Large intestine (tissue), 3 donors: ENCODE results near the gene PDE4D. TPM values are rescaled to one million over a fixed set of nuclear protein-coding genes. Genes with fewer than 3 reads are reported as not detected.
"Not testable (repeated sequence)": the region's sequence is repeated elsewhere in the genome, so short reads cannot be mapped to it uniquely, and the experiment has no call there.

Source experiments
- DNase-seq, 2 donors: peaks; one replicate each; pipeline versions ENCODE4 v3.0.0 to v3.0.0-alpha.2; 2013
- H3K27ac ChIP-seq: one replicate; pipeline ENCODE4 v1.5.1; 2013; ENCODE audit warnings: low read length
- H3K27me3 ChIP-seq: 2 replicates; pipeline ENCODE4 v1.6.1; 2013; ENCODE audit warnings: low read length; ENCODE audit not compliant: control insufficient read depth, insufficient read depth
- H3K36me3 ChIP-seq: 2 replicates; pipeline ENCODE4 v1.6.1; 2013; ENCODE audit warnings: low read length; ENCODE audit not compliant: control insufficient read depth, insufficient read depth
- H3K4me1 ChIP-seq: one replicate; pipeline ENCODE4 v1.6.1; 2013; ENCODE audit warnings: low read length; ENCODE audit not compliant: control insufficient read depth, insufficient read depth
- H3K4me3 ChIP-seq: one replicate; pipeline ENCODE4 v1.5.1; 2013; ENCODE audit warnings: low read length
- H3K9me3 ChIP-seq: one replicate; pipeline ENCODE4 v1.6.1; 2013; ENCODE audit warnings: mild to moderate bottlenecking, low read depth, low read length, moderate library complexity; ENCODE audit not compliant: control insufficient read depth
- WGBS: methylation state at CpG from one replicate; pipeline ENCODE4 v1.1.5; 2013; ENCODE audit warnings: low lambda C conversion rate; ENCODE audit not compliant: insufficient coverage; 5-methylcytosine and 5-hydroxymethylcytosine counted together
- polyA plus RNA-seq: library from polyadenylated mRNA; unstranded; fragments of 120-200 nt; gene quantifications from one replicate; pipeline ENCODE4 v1.2.1, GENCODE V29; 2013

PDE4D gene
- polyA plus RNA-seq, 1 donor, result 13.5 TPM

GRCh38 chr5:59380350-59380951 is 513.1 kb downstream of the PDE4D start:
- Histone ChIP-seq H3K4me3 (no peak overlapping the region), H3K27ac (no peak overlapping the region), H3K4me1 (peaks cover 6% of the 10 kb centered on the region), H3K9me3 (peaks cover 3% of the 10 kb centered on the region), H3K36me3 (peaks cover 2% of the 10 kb centered on the region), H3K27me3 (no peaks in the 10 kb centered on the region)
- peak; percentile 47 to 71 for DNase-seq
- 33% methylated on average over 1 of the region's 1 CpG for WGBS

DNA sequence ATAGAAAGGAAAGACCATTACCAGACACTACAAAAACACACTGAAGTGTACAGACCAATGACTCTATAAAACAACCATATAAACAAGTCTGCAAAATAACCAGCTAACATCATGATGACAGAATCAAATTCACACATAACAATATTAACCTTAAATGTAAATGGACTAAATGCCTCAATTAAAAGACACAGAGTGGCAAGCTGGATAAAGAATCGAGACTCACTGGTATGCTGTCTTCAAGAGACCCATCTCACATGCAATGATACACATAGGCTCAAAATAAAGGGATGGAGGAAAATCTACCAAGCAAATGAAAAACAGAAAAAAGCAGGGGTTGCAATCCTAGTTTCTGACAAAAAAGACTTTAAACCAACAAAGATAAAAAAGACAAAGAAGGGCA is 519.5 kb downstream of the PDE4D start:
- not testable (repeated sequence) for DNase-seq, H3K36me3 ChIP-seq, H3K27me3 ChIP-seq, H3K9me3 ChIP-seq, H3K27ac ChIP-seq, H3K4me3 ChIP-seq, H3K4me1 ChIP-seq
- WGBS, result no CpG with 5 or more reads among the region's 1 CpG

DNA sequence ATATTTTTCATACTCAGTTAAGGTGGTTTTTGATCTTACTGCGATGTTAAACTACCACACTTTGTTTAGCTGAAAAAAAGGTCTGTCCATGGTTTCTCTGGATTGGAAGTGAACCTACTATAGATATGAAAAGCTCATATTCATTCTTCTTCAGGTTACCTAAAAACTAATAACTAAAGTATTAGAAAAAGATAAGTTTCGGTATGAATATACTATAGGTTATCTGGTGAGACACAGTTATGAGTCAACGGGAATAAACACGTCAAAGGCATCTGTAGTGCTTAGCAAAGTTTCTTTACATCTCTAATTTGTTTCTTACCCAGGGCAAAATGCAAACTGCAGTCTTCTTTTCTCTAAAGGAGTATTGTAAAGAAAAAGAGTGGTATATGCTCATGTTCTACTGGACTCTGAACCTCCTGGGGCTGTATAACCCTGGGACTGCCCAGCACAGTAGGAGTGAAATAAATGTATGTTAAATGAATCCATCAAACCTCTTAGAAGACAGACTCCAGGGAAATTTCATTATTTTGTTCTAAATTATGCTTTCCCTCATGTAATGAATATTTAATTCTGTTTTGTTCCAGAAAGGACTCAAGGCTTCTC is 521.9 kb downstream of the PDE4D start:
- no peak overlapping the region for H3K4me3 ChIP-seq
- H3K27ac ChIP-seq, result peak overlapping the region; percentile 64
- peaks cover 7% of the 10 kb centered on the region for H3K9me3 ChIP-seq
- H3K4me1 ChIP-seq, result peaks cover 9% of the 10 kb centered on the region
- 59% methylated on average over 3 of the region's 4 CpGs for WGBS
- no peaks in the 10 kb centered on the region for H3K27me3 ChIP-seq
- no peaks in the 10 kb centered on the region for H3K36me3 ChIP-seq
- peak in 1 of 2 donors; percentile 75 for DNase-seq

DNA sequence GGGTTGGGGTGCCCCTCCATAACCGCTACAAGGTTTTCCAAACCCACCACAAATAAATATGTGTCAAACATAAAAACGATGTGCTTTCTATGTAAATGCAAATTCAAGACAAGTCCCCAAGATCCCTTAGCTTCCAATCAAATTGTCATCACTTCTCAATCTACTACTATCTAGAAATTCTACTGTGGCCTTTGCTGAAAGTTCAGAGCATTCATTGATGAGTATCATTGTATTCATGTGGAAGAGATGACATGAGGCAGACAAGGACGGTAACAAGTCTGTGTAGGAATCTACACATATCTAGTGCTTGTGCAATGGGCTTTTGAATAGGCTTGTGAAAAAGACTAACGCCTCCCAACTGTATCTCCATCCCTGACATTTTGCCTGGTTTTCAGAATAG is 524.6 kb downstream of the PDE4D start:
- DNase-seq, result no peak
- Histone ChIP-seq H3K9me3 (peaks cover 3% of the 10 kb centered on the region), H3K4me3 (no peak overlapping the region), H3K4me1 (peaks cover 9% of the 10 kb centered on the region), H3K36me3 (no peaks in the 10 kb centered on the region), H3K27me3 (no peaks in the 10 kb centered on the region), H3K27ac (no peak overlapping the region)
- no CpG with 5 or more reads among the region's 4 CpGs for WGBS

- peaks cover 9% of the 10 kb centered on the region for H3K4me1 ChIP-seq
- H3K36me3 ChIP-seq, result no peaks in the 10 kb centered on the region
- no peaks in the 10 kb centered on the region for H3K9me3 ChIP-seq
- 33% methylated on average over 3 of the region's 7 CpGs for WGBS
- no peak overlapping the region for H3K4me3 ChIP-seq
- no peaks in the 10 kb centered on the region for H3K27me3 ChIP-seq
- peak in 1 of 2 donors; percentile 48 for DNase-seq
- no peak overlapping the region for H3K27ac ChIP-seq
Observed at GRCh38 chr5:59367791-59368394, 525.6 kb downstream of the PDE4D start.

DNA sequence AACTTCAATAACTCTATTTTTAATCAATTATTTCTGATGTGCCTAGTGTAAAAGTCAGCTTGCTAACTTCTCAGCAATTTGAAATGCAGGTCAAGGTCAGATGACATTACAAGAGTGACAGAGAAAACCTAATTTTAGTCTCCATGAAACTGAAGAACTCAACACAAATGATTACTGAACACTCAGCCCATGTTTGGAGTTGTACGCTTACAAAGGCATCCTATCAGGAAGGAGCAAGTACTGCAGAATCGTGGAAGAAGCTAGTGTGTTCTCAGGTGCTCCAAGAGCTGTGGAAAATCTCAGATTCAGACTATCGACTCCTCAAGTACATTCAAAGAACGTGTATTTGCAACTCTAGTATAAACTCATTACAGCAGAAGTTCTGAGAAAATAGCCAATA is 526.7 kb downstream of the PDE4D start:
- H3K36me3 ChIP-seq, result no peaks in the 10 kb centered on the region
- no peaks in the 10 kb centered on the region for H3K27me3 ChIP-seq
- H3K27ac ChIP-seq, result no peak overlapping the region
- WGBS, result no CpG with 5 or more reads among the region's 4 CpGs
- DNase-seq, result no peak
- no peaks in the 10 kb centered on the region for H3K9me3 ChIP-seq
- peaks cover 6% of the 10 kb centered on the region for H3K4me1 ChIP-seq
- no peak overlapping the region for H3K4me3 ChIP-seq

DNA sequence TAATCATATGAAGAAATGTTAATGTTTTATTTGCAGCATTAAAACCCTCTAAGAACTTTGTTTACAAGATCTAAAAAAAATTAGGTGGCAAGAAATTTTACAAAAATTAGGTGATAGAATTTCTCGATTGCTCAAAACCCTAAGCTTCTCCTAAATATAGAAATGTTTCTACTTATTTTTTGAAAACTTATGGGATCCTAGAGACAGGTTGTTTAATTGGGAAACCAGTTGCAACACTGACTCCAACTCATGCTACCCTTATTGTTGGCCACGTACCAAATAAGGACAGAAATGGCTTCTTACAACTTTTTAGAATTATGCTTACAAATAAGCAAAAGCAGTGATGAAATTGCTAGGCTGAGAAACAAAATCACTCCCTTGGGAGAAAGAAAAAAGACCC is 531.1 kb downstream of the PDE4D start:
- WGBS, result 86% methylated on average over 1 of the region's 2 CpGs
- Histone ChIP-seq H3K36me3 (no peaks in the 10 kb centered on the region), H3K27me3 (no peaks in the 10 kb centered on the region), H3K9me3 (no peaks in the 10 kb centered on the region), H3K4me3 (no peak overlapping the region), H3K27ac (no peak overlapping the region), H3K4me1 (peaks cover 8% of the 10 kb centered on the region)
- DNase-seq, result no peak

GRCh38 chr5:59361454-59361853 is 532.1 kb downstream of the PDE4D start:
- Histone ChIP-seq H3K9me3 (no peaks in the 10 kb centered on the region), H3K4me1 (peaks cover 18% of the 10 kb centered on the region), H3K36me3 (no peaks in the 10 kb centered on the region), H3K27ac (no peak overlapping the region), H3K4me3 (no peak overlapping the region), H3K27me3 (no peaks in the 10 kb centered on the region)
- peak in 1 of 2 donors; percentile 40 for DNase-seq
- WGBS, result no CpG with 5 or more reads among the region's 1 CpG

DNA sequence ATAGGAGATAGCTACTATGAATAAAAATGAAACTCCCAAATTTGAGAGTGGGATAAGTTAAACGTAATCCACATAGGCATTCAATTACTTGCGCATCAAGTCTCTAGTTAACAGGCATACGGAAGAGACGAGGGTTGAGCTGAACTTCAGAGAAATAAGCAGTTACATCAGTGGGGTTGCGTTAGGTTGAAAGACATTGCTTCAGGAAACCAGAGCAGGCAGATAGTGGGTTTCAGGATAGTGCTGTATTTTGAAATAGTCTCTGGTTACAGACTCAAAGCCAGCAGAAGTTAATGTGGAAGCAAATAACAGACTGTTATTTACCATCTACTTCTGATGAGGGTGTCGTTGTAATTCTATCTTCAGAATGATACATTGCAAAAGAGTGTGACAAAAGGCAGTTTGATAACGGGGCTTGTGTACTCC is 533.4 kb downstream of the PDE4D start:
- no peaks in the 10 kb centered on the region for H3K36me3 ChIP-seq
- no peak for DNase-seq
- no peak overlapping the region for H3K27ac ChIP-seq
- no peak overlapping the region for H3K4me3 ChIP-seq
- no peaks in the 10 kb centered on the region for H3K27me3 ChIP-seq
- peaks cover 19% of the 10 kb centered on the region for H3K4me1 ChIP-seq
- H3K9me3 ChIP-seq, result no peaks in the 10 kb centered on the region
- 50% methylated on average over 1 of the region's 7 CpGs for WGBS

GRCh38 chr5:59358005-59358861 is 535.3 kb downstream of the PDE4D start:
- peak; percentile 21 to 58 for DNase-seq
- Histone ChIP-seq H3K27ac (peak overlapping the region; percentile 1), H3K27me3 (no peaks in the 10 kb centered on the region), H3K4me3 (no peak overlapping the region), H3K36me3 (no peaks in the 10 kb centered on the region), H3K9me3 (no peaks in the 10 kb centered on the region), H3K4me1 (peaks cover 19% of the 10 kb centered on the region)
- 50% methylated on average over 1 of the region's 5 CpGs for WGBS
